Stimulated activated naive CD8-positive, alpha-beta T cell treated with anti-CD3 and anti-CD28 coated beads, Interleukin-15, Interleukin-2, amounts not matched to agents 100 ng/mL and 50 ng/mL, for 24 hours (primary cell): ENCODE data around the gene TNRC18.
"Not testable (repeated sequence)": the region's sequence is repeated elsewhere in the genome, so short reads cannot be mapped to it uniquely, and the experiment has no call there.

Experiments used
- H3K27ac Mint-ChIP-seq: one replicate; pipeline ENCODE4 v1.8.0; 2021; ENCODE audit warnings: mild to moderate bottlenecking, mixed read lengths
- H3K27me3 Mint-ChIP-seq: one replicate; pipeline ENCODE4 v1.8.0; 2021; ENCODE audit warnings: mixed read lengths
- H3K36me3 Mint-ChIP-seq: one replicate; pipeline ENCODE4 v1.8.0; 2021; ENCODE audit warnings: low read depth, mixed read lengths
- H3K4me1 Mint-ChIP-seq: one replicate; pipeline ENCODE4 v1.8.0; 2021; ENCODE audit warnings: low read depth, mixed read lengths
- H3K4me3 Mint-ChIP-seq: one replicate; pipeline ENCODE4 v1.8.0; 2021; ENCODE audit warnings: mild to moderate bottlenecking, mixed read lengths
- H3K9me3 Mint-ChIP-seq: one replicate; pipeline ENCODE4 v1.8.0; 2021; ENCODE audit warnings: mixed read lengths

The TNRC18 gene

DNA sequence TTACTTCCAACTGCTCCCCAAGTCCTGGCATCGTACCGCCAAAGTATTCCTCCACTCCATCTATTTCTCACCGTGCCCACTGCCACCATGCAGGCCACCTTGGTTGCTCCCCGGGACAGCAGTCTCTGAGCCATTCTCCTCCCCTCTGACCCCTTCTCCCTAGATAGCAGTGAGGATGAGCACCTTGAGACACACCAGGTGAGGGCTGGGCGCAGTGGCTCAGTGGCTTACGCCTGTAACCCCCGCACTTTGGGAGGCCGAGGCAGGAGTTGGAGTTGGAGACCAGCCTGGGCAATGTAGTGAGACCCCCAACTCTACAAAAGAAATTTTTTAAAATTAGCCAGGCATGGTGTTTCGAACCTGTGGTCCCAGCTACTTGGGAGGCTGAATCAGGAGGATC is 136.7 kb downstream of the TNRC18 start:
- no peaks in the 10 kb centered on the region for H3K4me1 Mint-ChIP-seq
- H3K9me3 Mint-ChIP-seq: no peaks in the 10 kb centered on the region
- H3K27me3 Mint-ChIP-seq: peaks cover 4% of the 10 kb centered on the region
- no peaks in the 10 kb centered on the region for H3K36me3 Mint-ChIP-seq
- H3K4me3 Mint-ChIP-seq: no peak overlapping the region
- H3K27ac Mint-ChIP-seq: no peak overlapping the region

DNA sequence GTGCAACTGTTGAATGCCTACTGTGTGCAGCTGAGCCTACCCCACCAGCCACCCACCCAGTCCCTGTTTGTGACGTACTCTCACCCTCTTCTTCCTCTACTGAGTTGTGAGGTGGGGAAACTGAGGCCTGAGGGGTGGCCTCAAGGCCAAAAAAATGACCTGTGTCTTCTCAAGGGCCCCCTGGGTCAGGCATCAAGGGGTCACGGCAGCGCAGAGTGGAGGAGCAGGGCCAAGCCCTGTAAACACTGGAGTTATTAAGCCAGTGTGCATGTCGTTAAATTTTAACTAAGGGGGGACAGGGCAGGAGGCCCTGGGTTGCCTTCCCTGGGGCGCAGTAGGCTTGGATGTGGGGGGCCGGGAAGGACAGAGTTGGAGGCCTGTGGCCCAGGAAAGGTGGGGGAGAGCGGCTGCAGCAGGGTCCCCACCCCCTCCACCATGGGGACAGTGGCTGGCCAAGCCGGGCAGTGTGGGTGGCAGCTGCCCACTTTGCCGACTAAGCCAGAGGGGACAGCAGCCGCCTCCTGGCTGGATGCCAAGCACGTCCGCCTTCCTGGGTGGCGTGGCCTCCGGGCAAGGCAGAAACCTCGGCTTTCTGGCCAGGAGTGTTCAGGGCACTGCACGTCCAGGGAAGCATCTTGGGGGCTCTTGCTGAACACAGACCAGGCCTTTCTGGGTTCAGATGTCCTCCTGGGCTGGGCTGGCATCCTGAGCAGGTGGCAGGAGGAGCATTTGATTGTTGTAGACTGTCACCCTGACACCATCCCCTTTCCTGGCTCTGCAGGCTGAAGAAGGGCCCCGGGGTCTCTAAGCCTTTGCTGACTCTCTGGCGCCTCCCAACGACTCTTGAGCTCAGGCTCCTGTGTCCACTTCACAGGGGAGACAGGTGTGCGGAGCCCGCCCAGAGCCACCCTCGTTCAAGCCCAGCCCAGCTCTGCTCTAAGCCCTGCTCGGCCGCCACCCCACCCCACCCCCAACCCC is 139.0 kb downstream of the TNRC18 start:
- H3K27me3 Mint-ChIP-seq: peaks cover 7% of the 10 kb centered on the region
- peak overlapping the region; percentile 37 for H3K4me3 Mint-ChIP-seq

DNA sequence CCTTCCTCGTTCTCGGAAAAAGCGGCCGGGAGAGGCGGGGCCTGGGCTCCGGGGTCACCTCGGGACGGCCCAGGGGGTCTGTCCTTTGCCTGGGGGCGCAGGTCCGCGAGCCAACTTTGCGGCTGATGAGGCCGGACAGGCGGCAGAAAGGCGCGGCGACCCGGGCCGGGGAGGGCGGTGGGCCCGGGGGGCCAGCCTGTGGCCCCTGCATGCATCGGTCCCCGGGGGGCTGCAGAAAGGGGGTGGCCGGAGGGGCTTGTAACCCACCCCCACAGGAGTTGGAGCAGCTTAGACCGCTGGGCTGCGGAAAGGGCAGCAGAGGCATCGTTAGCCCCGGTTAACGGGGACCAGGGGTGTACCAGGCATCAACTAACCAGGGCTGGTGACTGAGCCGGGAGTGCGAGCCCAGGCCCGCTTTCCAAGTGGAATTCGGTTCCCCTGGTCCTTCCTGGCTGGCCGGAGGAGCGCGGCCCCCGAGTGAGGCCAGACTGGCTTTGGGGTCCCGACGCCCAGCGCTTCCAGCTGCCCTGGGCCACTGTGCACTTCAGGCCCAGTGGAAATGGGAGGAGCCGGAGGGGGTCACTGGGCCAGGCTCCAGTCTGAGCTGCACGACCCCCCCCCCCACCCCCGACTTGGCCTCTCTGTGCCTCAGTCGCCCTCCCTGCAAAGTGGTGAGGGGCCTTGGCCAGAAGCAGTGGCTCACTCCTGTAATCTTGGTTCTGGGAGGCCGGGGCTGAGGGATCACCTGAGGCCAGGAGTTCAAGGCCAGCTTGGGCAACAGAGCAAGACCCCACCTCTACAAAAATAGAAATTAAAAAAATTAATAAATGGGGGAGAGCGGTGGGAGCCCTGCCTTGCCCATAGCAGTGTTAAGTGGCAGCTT is 140.0 kb downstream of the TNRC18 start:
- no peak overlapping the region for H3K27ac Mint-ChIP-seq
- no peak overlapping the region for H3K4me3 Mint-ChIP-seq
- H3K27me3 Mint-ChIP-seq: peaks cover 7% of the 10 kb centered on the region
- H3K4me1 Mint-ChIP-seq: no peaks in the 10 kb centered on the region
- no peaks in the 10 kb centered on the region for H3K36me3 Mint-ChIP-seq
- H3K9me3 Mint-ChIP-seq: no peaks in the 10 kb centered on the region

More for the DNA sequence above, 139.0 kb downstream of the TNRC18 start:
- H3K9me3 Mint-ChIP-seq: no peaks in the 10 kb centered on the region
- H3K36me3 Mint-ChIP-seq: no peaks in the 10 kb centered on the region
- no peak overlapping the region for H3K27ac Mint-ChIP-seq
- H3K4me1 Mint-ChIP-seq: no peaks in the 10 kb centered on the region

DNA sequence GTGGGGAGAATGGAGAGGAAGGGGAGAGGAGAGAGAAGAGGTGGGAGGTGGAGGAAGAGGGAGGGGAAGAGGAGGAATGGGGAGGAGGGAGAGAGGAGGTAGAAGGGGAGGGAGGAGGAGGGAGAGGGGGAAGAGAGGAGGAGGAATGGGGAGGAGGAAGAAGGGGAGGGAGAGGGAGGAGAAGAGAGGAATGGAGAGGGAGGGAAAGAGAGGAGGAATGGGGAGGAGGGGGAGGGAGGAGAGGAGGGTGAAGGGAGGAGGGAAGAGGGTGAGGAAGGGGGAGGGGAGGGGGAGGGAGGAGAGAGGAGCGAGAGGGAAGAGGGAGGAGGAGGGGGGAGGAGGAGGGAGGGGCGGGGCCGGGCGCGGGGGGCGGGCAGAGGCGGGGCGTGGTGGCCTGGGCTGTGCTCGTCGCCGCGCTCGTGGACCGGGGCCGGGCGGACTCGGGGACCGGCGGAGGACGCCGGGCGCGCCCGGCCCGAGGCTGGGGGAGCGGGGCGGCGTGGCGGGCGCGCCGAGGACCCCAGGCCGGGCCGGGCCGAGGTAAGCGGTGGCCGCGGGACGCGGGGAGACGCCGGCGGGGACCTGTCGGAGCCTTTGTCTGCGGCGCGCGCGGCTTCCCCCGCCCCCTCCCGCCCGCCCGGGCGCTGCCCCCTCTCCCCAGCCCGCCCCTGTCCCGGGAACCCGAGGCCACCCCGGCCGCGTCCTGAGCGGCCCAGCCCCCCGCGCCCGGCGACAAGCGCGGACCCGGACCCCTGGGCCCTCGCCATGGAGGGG is 140.9 kb downstream of the TNRC18 start, which contains the start of gene SLC29A4:
TSS of gene SLC29A4 (plus strand) at position 401 of the 774 bp plus-strand sequence. CDS start 4,874 bp downstream, outside the sequence.
- H3K9me3 Mint-ChIP-seq: no peaks in the 10 kb centered on the region
- no peaks in the 10 kb centered on the region for H3K36me3 Mint-ChIP-seq
- H3K27ac Mint-ChIP-seq: no peak within 1 kb of the TSS
- H3K4me1 Mint-ChIP-seq: no peaks in the 10 kb centered on the region
- peaks cover 10% of the 10 kb centered on the region for H3K27me3 Mint-ChIP-seq
- H3K4me3 Mint-ChIP-seq: no peak within 1 kb of the TSS

DNA sequence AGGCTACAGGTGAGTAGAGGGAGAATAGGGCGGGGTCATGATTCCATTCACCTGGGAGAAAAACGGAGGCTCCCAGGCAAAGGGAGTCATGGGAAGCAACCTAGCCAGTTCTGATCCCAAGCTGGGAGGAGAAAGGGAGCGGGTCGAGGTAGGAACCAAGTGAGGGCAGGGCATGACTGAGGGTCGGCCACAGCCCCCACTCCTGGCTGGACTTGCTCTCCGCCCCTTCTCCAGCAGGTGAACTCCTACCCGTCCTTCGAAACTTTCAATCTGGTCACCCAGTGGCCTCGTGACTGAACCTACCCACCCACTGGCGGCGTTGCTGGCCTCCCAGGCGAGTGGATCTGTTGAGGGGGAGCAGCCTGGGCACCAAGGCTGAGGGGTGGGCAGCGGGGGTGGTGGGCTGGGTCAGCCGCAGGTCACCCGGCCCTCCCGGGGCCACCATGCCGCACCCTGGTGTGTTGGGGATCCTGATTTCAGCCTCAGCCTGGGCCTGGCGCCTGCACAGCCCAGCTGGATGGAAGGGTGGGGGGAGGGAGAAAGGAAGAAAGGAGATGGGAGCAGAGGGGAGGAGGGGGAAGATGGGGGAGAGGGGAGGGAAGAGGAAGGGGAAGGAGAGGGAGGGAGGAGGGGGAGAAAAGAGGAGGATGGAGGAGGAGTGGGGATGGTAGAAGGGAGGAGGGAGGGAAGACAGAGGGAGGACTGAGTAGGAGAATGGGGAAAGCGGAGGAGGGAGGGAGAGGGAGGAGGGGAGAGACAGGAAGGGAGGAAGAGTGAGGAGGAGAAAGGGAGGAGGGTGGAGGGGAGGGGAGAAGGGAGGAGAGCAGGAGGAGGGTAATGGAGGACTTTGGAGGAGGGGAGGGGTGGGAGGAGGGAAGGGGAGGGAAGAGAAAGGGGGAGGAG is 141.8 kb downstream of the TNRC18 start:
- H3K4me3 Mint-ChIP-seq, H3K27me3 Mint-ChIP-seq, H3K9me3 Mint-ChIP-seq, H3K36me3 Mint-ChIP-seq, H3K4me1 Mint-ChIP-seq, H3K27ac Mint-ChIP-seq: not testable (repeated sequence)

DNA sequence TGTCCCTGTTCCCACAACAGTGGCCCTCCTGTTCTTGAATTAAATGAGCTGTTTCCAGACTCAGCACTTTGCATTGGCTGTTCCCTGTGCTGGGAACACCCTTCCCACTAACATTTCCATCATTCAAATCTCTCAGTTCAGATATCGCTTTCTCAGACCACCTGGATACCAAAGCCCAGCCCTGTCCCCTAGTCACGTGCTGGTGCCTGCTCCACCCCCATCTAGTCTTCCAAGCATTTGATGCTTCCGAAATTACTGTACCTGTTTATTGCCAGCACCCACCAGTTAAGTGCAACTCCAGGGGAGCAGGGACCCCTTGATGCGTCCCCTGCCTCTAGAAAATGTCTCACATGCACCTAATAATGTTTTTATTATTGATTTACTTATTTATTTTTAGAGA is 143.9 kb downstream of the TNRC18 start:
- Mint-ChIP-seq H3K4me1 (no peaks in the 10 kb centered on the region), H3K4me3 (no peak overlapping the region), H3K27ac (no peak overlapping the region), H3K27me3 (peaks cover 10% of the 10 kb centered on the region), H3K9me3 (no peaks in the 10 kb centered on the region), H3K36me3 (no peaks in the 10 kb centered on the region)

DNA sequence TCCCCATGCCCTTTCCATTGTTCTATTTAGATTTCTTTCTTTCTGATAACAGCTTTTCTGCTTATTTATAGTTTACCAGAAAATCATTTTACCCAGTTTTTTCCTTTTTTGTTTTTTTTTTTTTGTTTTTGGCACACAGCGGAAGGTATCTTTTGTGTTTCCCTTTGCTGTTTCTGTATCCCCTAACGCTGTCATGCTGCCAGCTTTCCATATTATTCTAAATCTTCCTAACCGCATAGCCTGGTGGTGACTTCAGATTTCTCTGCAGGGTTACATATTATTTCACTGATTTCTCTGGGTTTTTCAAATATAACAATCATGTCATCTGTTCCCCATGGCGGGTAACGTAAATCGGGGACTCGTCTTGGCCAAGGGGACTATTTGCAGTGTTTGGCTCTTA is 144.9 kb downstream of the TNRC18 start:
- H3K4me1 Mint-ChIP-seq: no peaks in the 10 kb centered on the region
- peaks cover 6% of the 10 kb centered on the region for H3K27me3 Mint-ChIP-seq
- no peaks in the 10 kb centered on the region for H3K9me3 Mint-ChIP-seq
- H3K36me3 Mint-ChIP-seq: no peaks in the 10 kb centered on the region
- H3K4me3 Mint-ChIP-seq: no peak overlapping the region
- H3K27ac Mint-ChIP-seq: no peak overlapping the region

DNA sequence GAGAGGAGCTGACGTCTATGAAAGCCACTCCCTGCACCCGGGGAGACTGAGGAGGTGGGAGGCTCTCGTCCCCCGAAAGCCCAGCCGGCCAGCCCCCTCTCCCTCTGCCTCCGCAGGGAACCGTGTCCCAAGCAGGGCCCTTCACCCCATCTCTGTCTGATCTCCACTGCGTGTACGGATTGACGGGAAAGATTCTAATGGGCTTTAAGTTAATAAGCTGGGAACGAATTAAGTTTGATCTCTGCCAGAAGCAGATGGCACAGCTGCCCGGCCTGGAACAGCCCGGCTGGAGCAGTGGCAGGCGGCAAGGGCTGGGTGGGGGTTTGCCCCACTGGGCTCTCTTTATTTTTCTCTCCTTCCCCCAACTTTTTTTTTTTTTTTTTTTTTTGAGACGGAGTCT is 147.0 kb downstream of the TNRC18 start:
- no peak overlapping the region for H3K27ac Mint-ChIP-seq
- no peaks in the 10 kb centered on the region for H3K36me3 Mint-ChIP-seq
- H3K4me3 Mint-ChIP-seq: no peak overlapping the region
- no peaks in the 10 kb centered on the region for H3K4me1 Mint-ChIP-seq
- H3K27me3 Mint-ChIP-seq: peaks cover 8% of the 10 kb centered on the region
- no peaks in the 10 kb centered on the region for H3K9me3 Mint-ChIP-seq

DNA sequence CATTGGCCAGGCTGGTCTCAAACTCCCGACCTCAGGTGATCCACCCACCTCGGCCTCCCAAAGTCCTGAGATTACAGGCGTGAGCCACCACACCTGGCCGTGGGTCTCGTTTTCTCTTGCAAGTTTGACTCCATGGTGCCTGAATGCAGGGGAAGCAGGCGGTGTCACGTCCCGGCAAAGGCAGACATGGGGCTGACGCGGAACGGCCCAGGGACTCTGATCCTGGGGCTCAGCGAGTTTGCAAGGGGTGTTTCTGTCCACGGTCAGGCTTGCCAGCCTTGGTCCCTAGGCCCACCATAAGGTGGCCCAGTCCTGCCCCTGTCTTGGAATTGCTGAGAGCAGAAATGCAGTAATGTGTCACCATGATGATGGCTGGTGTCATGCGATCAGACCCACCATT is 147.5 kb downstream of the TNRC18 start:
- not testable (repeated sequence) for H3K27ac Mint-ChIP-seq, H3K4me1 Mint-ChIP-seq, H3K9me3 Mint-ChIP-seq, H3K27me3 Mint-ChIP-seq, H3K4me3 Mint-ChIP-seq, H3K36me3 Mint-ChIP-seq

DNA sequence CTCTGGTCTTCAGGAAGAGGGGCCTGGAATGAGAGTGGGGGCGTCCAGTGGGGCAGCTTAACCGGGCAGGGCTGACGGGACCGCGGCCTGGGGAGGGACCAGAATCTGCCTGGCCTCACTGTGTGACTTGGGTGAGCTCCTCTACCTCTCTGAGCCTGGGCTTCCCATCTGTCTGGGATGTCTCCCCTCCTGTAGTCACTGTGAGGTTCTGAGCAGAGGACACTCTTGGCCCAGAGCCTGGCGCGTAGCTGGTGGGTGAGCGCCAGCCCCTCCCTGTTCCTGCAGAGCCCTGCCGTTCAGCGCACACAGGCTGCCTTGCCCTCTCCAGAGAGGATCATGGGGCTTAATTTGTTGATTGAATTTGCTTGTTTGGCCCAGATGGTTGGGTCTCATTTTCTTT is 148.1 kb downstream of the TNRC18 start:
- H3K27me3 Mint-ChIP-seq, H3K9me3 Mint-ChIP-seq, H3K4me3 Mint-ChIP-seq, H3K4me1 Mint-ChIP-seq, H3K27ac Mint-ChIP-seq, H3K36me3 Mint-ChIP-seq: not testable (repeated sequence)

DNA sequence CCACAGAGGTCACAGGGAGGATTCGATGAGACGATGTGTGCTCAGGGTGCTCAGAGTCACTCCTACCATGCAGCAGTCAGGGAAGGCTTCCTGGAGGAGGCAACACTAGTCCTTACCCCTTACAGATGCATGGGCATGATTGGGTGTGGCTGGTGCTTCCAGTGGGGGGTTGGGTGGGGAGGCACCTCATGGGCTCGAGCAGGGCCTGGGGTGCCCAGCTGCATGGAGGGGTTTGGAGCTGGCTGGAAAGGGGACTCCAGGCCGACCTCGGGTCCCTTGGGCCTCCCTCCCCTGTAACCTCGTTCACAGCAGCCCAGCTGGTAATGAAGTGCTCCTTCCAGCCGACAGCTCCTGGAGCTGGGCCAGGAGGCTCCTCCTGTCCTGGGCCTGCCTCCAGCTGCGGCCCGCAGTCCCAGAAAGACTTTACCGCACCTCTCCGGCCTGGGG is 148.6 kb downstream of the TNRC18 start:
- H3K27me3 Mint-ChIP-seq, H3K27ac Mint-ChIP-seq, H3K4me3 Mint-ChIP-seq, H3K36me3 Mint-ChIP-seq, H3K9me3 Mint-ChIP-seq, H3K4me1 Mint-ChIP-seq: not testable (repeated sequence)

DNA sequence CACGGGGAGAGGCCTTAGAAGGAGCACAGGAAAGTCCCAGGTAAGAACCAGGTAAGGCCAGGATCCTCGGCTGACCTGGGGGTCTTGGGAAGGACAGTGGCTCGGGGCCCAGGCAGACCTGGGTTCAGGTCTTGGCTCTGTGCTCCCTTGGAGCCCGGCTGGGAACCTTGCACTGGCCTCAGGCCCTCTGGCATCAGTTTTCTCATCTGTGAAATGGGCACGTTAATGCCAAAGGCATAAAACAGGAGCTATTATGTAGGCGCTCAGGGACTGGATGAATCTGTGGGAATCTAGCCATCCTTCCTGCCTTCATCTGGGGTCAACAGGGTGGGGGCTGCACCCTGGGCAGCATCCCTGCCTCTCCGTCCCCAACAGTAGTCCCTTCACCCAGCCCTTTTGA is 149.2 kb downstream of the TNRC18 start:
- H3K27ac Mint-ChIP-seq: no peak overlapping the region
- no peak overlapping the region for H3K4me3 Mint-ChIP-seq
- H3K27me3 Mint-ChIP-seq: peaks cover 11% of the 10 kb centered on the region
- no peaks in the 10 kb centered on the region for H3K4me1 Mint-ChIP-seq
- no peaks in the 10 kb centered on the region for H3K9me3 Mint-ChIP-seq
- no peaks in the 10 kb centered on the region for H3K36me3 Mint-ChIP-seq

DNA sequence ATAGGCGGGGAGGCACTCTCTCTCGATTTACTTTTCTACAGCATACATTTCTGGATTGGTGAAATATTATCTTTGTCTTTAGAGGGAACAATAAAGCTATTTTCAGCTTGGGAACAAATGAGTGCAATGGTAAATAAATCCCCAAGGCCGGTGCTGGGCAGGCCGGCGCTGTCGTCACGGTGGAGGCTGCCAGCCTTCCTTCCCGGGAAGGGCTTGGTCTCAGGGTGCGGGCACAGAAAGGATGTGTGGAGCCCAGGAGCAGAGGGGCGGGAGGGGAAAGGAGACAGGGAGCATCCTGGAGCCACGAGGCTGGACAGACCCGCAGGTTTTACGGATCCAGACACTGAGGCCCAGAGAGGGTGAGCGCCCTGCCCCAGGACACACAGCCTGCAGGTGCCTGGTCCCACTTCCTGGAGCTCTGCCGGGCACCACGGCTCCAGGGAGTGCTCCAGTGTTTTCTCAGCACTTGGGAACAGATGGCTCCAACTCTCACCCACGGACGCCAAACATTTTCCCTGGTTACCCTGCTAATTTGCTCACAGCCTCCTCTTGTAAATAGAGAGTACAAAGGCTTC is 149.7 kb downstream of the TNRC18 start:
- H3K27me3 Mint-ChIP-seq: peaks cover 14% of the 10 kb centered on the region
- not testable (repeated sequence) for H3K9me3 Mint-ChIP-seq, H3K36me3 Mint-ChIP-seq, H3K4me3 Mint-ChIP-seq, H3K4me1 Mint-ChIP-seq, H3K27ac Mint-ChIP-seq
